Right forelimb (tissue), 1 donor: Measurements from ENCODE around the gene ZMYND8.
"Not testable (repeated sequence)": the region's sequence is repeated elsewhere in the genome, so short reads cannot be mapped to it uniquely, and the experiment has no call there.

Experiments
- DNase-seq: peaks from one replicate; pipeline ENCODE4 v3.0.0-alpha.2; 2018

The ZMYND8 gene

GRCh38 chr20:47309806-47310426 is 46.6 kb downstream of the ZMYND8 start:
- DNase-seq: no peak

- no peak for DNase-seq
Observed at GRCh38 chr20:47309394-47309793, 47.1 kb downstream of the ZMYND8 start.

GRCh38 chr20:47307569-47307968 is 48.9 kb downstream of the ZMYND8 start:
- not testable (repeated sequence) for DNase-seq

- DNase-seq: no peak
Observed at GRCh38 chr20:47306755-47307370, 49.6 kb downstream of the ZMYND8 start.

GRCh38 chr20:47306095-47306494 is 50.4 kb downstream of the ZMYND8 start:
- DNase-seq: no peak

- DNase-seq: no peak
Observed at GRCh38 chr20:47305667-47306066, 50.8 kb downstream of the ZMYND8 start.

- no peak for DNase-seq
Observed at GRCh38 chr20:47304287-47304686, 52.2 kb downstream of the ZMYND8 start.

GRCh38 chr20:47303736-47304135 is 52.8 kb downstream of the ZMYND8 start:
- DNase-seq: no peak

GRCh38 chr20:47300071-47300470 is 56.4 kb downstream of the ZMYND8 start:
- no peak for DNase-seq

- DNase-seq: no peak
Observed at GRCh38 chr20:47298624-47299023, 57.9 kb downstream of the ZMYND8 start.

- no peak for DNase-seq
Observed at GRCh38 chr20:47297746-47298145, 58.8 kb downstream of the ZMYND8 start.

GRCh38 chr20:47296950-47297349 is 59.5 kb downstream of the ZMYND8 start:
- DNase-seq: no peak

- no peak for DNase-seq
Observed at GRCh38 chr20:47295921-47296426, 60.5 kb downstream of the ZMYND8 start.

GRCh38 chr20:47295129-47295813 is 61.2 kb downstream of the ZMYND8 start:
- no peak for DNase-seq

- no peak for DNase-seq
Observed at GRCh38 chr20:47293631-47294030, 62.9 kb downstream of the ZMYND8 start.

GRCh38 chr20:47292581-47292980 is 63.9 kb downstream of the ZMYND8 start:
- no peak for DNase-seq

- DNase-seq: no peak
Observed at GRCh38 chr20:47290666-47291430, 65.7 kb downstream of the ZMYND8 start.

- no peak for DNase-seq
Observed at GRCh38 chr20:47290008-47290407, 66.5 kb downstream of the ZMYND8 start.

- no peak for DNase-seq
Observed at GRCh38 chr20:47289096-47289495, 67.4 kb downstream of the ZMYND8 start.

GRCh38 chr20:47288530-47288929 is 68.0 kb downstream of the ZMYND8 start:
- not testable (repeated sequence) for DNase-seq

GRCh38 chr20:47287609-47288144 is 68.8 kb downstream of the ZMYND8 start:
- no peak for DNase-seq

- no peak for DNase-seq
Observed at GRCh38 chr20:47286681-47287080, 69.8 kb downstream of the ZMYND8 start.

- DNase-seq: no peak
Observed at GRCh38 chr20:47285189-47285588, 71.3 kb downstream of the ZMYND8 start.
